Measurements from ENCODE around the gene ETFBKMT. TPM values are rescaled to one million over a fixed set of nuclear protein-coding genes. Genes with fewer than 3 reads are reported as not detected.
"Not testable (repeated sequence)": the region's sequence is repeated elsewhere in the genome, so short reads cannot be mapped to it uniquely, and the experiment has no call there.

Gene ETFBKMT
- total RNA-seq, 1 experiment from 2014 or later: 2.3 TPM

GRCh38 chr12:31687101-31687527, 27.6 kb downstream of the ETFBKMT start:
- no TSS peak for BruUV-seq (replicated peaks)
- intact Hi-C loops (cut with micrococcal nuclease; ENCODE audit: unreplicated experiment): no loop called here
- Mint-ChIP-seq H3K4me3 (ENCODE audit: low read depth, unreplicated experiment) (no peak overlapping the region), H3K36me3 (ENCODE audit: insufficient read depth, unreplicated experiment) (no peaks in the 10 kb centered on the region), H3K9me3 (ENCODE audit: low read depth, unreplicated experiment) (no peaks in the 10 kb centered on the region), H3K27me3 (ENCODE audit: unreplicated experiment) (no peaks in the 10 kb centered on the region), H3K27ac (ENCODE audit: unreplicated experiment) (no peak overlapping the region), H3K4me1 (ENCODE audit: low read depth, unreplicated experiment) (no peaks in the 10 kb centered on the region)
- DNase-seq: no peak
- TF ChIP-seq CTCF (IDR thresholded peaks at IDR 0.05; ENCODE audit: unreplicated experiment): no peak
- CTCF ChIA-PET: no interaction called here

- H3K27me3 Mint-ChIP-seq (ENCODE audit: unreplicated experiment); H3K4me3 Mint-ChIP-seq (ENCODE audit: low read depth, unreplicated experiment); H3K9me3 Mint-ChIP-seq (ENCODE audit: low read depth, unreplicated experiment); intact Hi-C loops (cut with micrococcal nuclease; ENCODE audit: unreplicated experiment); CTCF ChIA-PET; H3K4me1 Mint-ChIP-seq (ENCODE audit: low read depth, unreplicated experiment); H3K27ac Mint-ChIP-seq (ENCODE audit: unreplicated experiment); DNase-seq; H3K36me3 Mint-ChIP-seq (ENCODE audit: insufficient read depth, unreplicated experiment); BruUV-seq (replicated peaks): not testable (repeated sequence)
These were observed 30.4 kb downstream of the ETFBKMT start for GRCh38 chr12:31689921-31690320.

GRCh38 chr12:31702047-31702446, 42.6 kb downstream of the ETFBKMT start:
- TF ChIP-seq CTCF (IDR thresholded peaks at IDR 0.05; ENCODE audit: unreplicated experiment): no peak
- no peaks in the 10 kb centered on the region for H3K4me1 Mint-ChIP-seq (ENCODE audit: low read depth, unreplicated experiment)

GRCh38 chr12:31705621-31706020, 46.1 kb downstream of the ETFBKMT start:
- H3K9me3 Mint-ChIP-seq (ENCODE audit: low read depth, unreplicated experiment): no peaks in the 10 kb centered on the region
- H3K4me3 Mint-ChIP-seq (ENCODE audit: low read depth, unreplicated experiment): no peak overlapping the region
- H3K27ac Mint-ChIP-seq (ENCODE audit: unreplicated experiment): no peak overlapping the region
- TF ChIP-seq CTCF (IDR thresholded peaks at IDR 0.05; ENCODE audit: unreplicated experiment): no peak
- H3K27me3 Mint-ChIP-seq (ENCODE audit: unreplicated experiment): no peaks in the 10 kb centered on the region
- no TSS peak for BruUV-seq (replicated peaks)
- CTCF ChIA-PET: no interaction called here
- no peak for DNase-seq
- H3K36me3 Mint-ChIP-seq (ENCODE audit: insufficient read depth, unreplicated experiment): no peaks in the 10 kb centered on the region
- no peaks in the 10 kb centered on the region for H3K4me1 Mint-ChIP-seq (ENCODE audit: low read depth, unreplicated experiment)
- intact Hi-C loops (cut with micrococcal nuclease; ENCODE audit: unreplicated experiment): no loop called here

More at GRCh38 chr12:31702047-31702446, 42.6 kb downstream of the ETFBKMT start:
- CTCF ChIA-PET: interaction anchor here (1.5 kb wide), 1 partner anchor 13 kb away, joined by 6 read pairs; no protein-coding TSS in a partner anchor
- no peaks in the 10 kb centered on the region for H3K9me3 Mint-ChIP-seq (ENCODE audit: low read depth, unreplicated experiment)
- H3K27ac Mint-ChIP-seq (ENCODE audit: unreplicated experiment): no peak overlapping the region
- BruUV-seq (replicated peaks): no TSS peak
- no peak overlapping the region for H3K4me3 Mint-ChIP-seq (ENCODE audit: low read depth, unreplicated experiment)
- H3K36me3 Mint-ChIP-seq (ENCODE audit: insufficient read depth, unreplicated experiment): no peaks in the 10 kb centered on the region
- no peaks in the 10 kb centered on the region for H3K27me3 Mint-ChIP-seq (ENCODE audit: unreplicated experiment)
- intact Hi-C loops (cut with micrococcal nuclease; ENCODE audit: unreplicated experiment): no loop called here
- DNase-seq: no peak

GRCh38 chr12:31708118-31708517, 48.6 kb downstream of the ETFBKMT start:
- DNase-seq; H3K4me1 Mint-ChIP-seq (ENCODE audit: low read depth, unreplicated experiment); H3K36me3 Mint-ChIP-seq (ENCODE audit: insufficient read depth, unreplicated experiment); CTCF ChIA-PET; H3K4me3 Mint-ChIP-seq (ENCODE audit: low read depth, unreplicated experiment); intact Hi-C loops (cut with micrococcal nuclease; ENCODE audit: unreplicated experiment); H3K9me3 Mint-ChIP-seq (ENCODE audit: low read depth, unreplicated experiment); H3K27ac Mint-ChIP-seq (ENCODE audit: unreplicated experiment); H3K27me3 Mint-ChIP-seq (ENCODE audit: unreplicated experiment); BruUV-seq (replicated peaks): not testable (repeated sequence)

Measured in Calu3 (cell line).